Measurements from ENCODE around the gene ACSS1. TPM values are rescaled to one million over a fixed set of nuclear protein-coding genes. Genes with fewer than 3 reads are reported as not detected.

Gene ACSS1
- total RNA-seq, 4 donors from 2014 or later, result 33.7 to 42.3 (median 38.4) TPM

DNA sequence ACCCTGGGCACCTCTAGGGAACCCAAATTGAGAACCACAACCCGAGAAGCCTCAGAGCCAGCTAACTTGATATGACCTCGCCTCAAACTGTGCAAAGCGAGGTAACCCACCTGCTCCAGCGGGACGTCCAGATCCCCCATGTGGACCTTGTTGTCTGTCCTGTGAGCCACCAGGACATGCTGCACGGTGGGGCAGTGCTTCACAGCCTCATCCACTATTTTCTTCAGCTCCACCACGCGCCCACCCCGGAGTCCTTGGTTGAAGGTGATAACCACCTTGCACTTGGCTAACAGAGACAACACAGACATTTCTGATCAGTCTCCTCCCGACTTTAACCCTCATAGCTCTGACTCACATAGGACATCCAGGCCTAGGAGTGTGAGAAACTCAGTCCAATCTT lies 34.6 kb downstream of the ACSS1 start:
- peak in 1 of 2 donors; percentile 74 for DNase-seq (ENCODE audit: low spot score in 2 of 2)
- no peak overlapping the region for H3K4me3 ChIP-seq (ENCODE audit: low read depth, poor library complexity, severe bottlenecking)
- intact Hi-C loops (cut with DNase I; ENCODE audit: low total_unique reads), result no loop called here
- WGBS, 2 donors, result 73 to 81% methylated on average over 8 to 10 of the region's 10 CpGs
- TF ChIP-seq POLR2A (IDR thresholded peaks at IDR 0.05), result no peak
- TF ChIP-seq, protein P1, sequence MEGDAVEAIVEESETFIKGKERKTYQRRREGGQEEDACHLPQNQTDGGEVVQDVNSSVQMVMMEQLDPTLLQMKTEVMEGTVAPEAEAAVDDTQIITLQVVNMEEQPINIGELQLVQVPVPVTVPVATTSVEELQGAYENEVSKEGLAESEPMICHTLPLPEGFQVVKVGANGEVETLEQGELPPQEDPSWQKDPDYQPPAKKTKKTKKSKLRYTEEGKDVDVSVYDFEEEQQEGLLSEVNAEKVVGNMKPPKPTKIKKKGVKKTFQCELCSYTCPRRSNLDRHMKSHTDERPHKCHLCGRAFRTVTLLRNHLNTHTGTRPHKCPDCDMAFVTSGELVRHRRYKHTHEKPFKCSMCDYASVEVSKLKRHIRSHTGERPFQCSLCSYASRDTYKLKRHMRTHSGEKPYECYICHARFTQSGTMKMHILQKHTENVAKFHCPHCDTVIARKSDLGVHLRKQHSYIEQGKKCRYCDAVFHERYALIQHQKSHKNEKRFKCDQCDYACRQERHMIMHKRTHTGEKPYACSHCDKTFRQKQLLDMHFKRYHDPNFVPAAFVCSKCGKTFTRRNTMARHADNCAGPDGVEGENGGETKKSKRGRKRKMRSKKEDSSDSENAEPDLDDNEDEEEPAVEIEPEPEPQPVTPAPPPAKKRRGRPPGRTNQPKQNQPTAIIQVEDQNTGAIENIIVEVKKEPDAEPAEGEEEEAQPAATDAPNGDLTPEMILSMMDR (IDR thresholded peaks at IDR 0.05), result no peak

DNA sequence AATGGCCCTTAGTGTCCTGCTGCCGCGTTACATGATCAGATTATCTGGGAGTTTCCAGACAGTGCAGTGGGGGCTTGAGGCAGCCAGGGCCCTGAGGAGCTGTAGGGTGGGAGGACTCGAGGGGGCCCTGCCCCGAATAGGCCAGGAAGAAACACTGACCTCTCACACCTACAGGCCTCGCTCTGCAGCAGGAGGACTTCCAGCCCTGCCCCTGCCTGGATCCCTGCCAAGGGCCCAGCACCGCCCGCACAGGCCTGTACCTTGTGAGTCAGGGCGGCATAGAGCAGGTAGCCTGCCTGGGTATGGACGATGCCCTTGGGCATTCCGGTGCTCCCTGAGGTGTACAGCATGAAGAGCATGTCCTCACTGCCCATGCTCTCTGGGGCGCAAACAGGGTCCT lies 35.3 kb downstream of the ACSS1 start:
- intact Hi-C loops (cut with DNase I; ENCODE audit: low total_unique reads), result no loop called here
- no peak overlapping the region for H3K4me3 ChIP-seq (ENCODE audit: low read depth, poor library complexity, severe bottlenecking)
- TF ChIP-seq POLR2A (IDR thresholded peaks at IDR 0.05), result no peak
- TF ChIP-seq, protein P1 (IDR thresholded peaks at IDR 0.05), result no peak
- WGBS, 2 donors, result 35 to 54% methylated on average over 10 to 11 of the region's 11 CpGs
- peak in 1 of 2 donors; percentile 78 for DNase-seq (ENCODE audit: low spot score in 2 of 2)

DNA sequence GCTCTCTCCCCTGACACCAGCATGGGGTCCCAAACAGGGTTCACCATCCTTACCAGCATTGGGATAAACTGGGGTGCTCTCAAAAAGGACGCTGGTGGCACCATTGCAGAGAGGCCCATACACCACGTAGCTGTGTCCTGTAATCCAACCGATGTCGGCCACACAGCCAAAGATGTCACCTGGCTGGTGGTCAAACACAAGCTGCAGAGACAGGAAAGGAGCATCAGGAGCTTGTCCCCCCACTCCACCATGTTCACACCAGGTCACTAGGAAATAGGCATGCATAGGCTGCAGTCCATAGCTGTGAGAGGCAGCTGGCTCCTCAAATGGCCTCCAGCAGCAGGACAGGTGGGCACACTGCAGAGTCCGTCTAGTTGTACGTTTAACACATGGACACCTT lies 36.6 kb downstream of the ACSS1 start:
- no peak for DNase-seq (ENCODE audit: low spot score in 2 of 2)
- intact Hi-C loops (cut with DNase I; ENCODE audit: low total_unique reads), result no loop called here
- no peak overlapping the region for H3K4me3 ChIP-seq (ENCODE audit: low read depth, poor library complexity, severe bottlenecking)
- WGBS, 2 donors, result 93 to 98% methylated on average over 6 of the region's 6 CpGs
- TF ChIP-seq, protein P1 (IDR thresholded peaks at IDR 0.05), result no peak
- TF ChIP-seq POLR2A (IDR thresholded peaks at IDR 0.05), result no peak

DNA sequence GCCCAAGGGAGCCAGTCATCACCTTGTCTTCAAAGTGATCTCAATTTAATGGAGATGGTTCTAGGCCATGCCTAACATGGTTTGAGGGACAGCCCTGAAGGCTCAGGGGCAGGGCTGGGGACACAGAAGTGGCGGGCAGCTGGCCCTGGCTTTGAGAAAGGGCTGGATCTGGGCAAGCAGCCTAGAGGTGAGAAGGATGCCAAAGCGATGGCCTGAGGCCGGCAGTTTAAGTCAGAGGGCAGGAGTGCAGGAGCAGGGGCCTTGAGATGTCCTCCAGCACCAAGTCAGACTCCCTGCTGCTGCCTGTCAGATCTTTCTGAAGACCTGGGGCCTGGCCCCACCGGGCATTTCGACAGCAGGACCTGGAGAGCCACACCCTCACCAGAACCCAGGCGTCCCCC lies 37.0 kb downstream of the ACSS1 start:
- H3K4me3 ChIP-seq (ENCODE audit: low read depth, poor library complexity, severe bottlenecking), result no peak overlapping the region
- peak in 1 of 2 donors; percentile 73 for DNase-seq (ENCODE audit: low spot score in 2 of 2)
- intact Hi-C loops (cut with DNase I; ENCODE audit: low total_unique reads), result no loop called here
- TF ChIP-seq POLR2A (IDR thresholded peaks at IDR 0.05), result no peak
- TF ChIP-seq, protein P1 (IDR thresholded peaks at IDR 0.05), result no peak
- 84 to 90% methylated on average over 6 of the region's 6 CpGs for WGBS, 2 donors

DNA sequence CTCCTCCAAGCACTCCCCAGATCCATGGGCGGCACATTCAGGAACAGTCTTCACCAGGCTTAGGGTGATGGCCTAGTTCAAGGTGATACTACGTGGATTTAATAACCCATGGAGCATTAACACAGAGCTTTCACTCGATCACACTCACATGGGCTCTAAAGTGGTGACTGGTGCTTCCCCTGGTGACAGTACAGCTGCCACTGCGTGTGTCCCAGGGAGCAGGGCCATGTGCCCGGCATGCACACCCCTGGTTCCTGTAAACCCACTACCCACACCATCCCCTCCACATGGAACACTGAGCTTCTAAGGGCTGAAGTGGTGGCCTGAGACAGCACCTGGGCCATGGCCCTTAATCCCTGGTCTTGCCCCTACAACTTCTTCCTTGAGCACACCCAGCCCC lies 37.6 kb downstream of the ACSS1 start:
- intact Hi-C loops (cut with DNase I; ENCODE audit: low total_unique reads), result no loop called here
- 94 to 98% methylated on average over 5 of the region's 5 CpGs for WGBS, 2 donors
- no peak overlapping the region for H3K4me3 ChIP-seq (ENCODE audit: low read depth, poor library complexity, severe bottlenecking)
- DNase-seq (ENCODE audit: low spot score in 2 of 2), result peak in 1 of 2 donors; percentile 60
- no peak for TF ChIP-seq POLR2A (IDR thresholded peaks at IDR 0.05)
- TF ChIP-seq, protein P1 (IDR thresholded peaks at IDR 0.05), result no peak
